Prostate gland (tissue), 2 donors: ENCODE data around the gene GALK1. TPM values are rescaled to one million over a fixed set of nuclear protein-coding genes. Genes with fewer than 3 reads are reported as not detected.
"Not testable (repeated sequence)": the region's sequence is repeated elsewhere in the genome, so short reads cannot be mapped to it uniquely, and the experiment has no call there.

Source experiments
- DNase-seq: peaks from one replicate; pipeline ENCODE4 v3.0.0-alpha.2; 2019; ENCODE audit warnings: low spot score
- H3K27ac ChIP-seq, 2 donors: fragments of 200-600 bp; sonication (generic); 2 replicates each; pipeline ENCODE4 v1.5.1; 2017 to 2019
- H3K27me3 ChIP-seq: fragments of 200-600 bp; sonication (generic); replicated peaks from 2 replicates; pipeline ENCODE4 v1.5.1; 2019; ENCODE audit not compliant: insufficient read depth
- H3K36me3 ChIP-seq, 2 donors: fragments of 200-600 bp; sonication (generic); 1 replicate in 1 of 2; 2 replicates in 1 of 2; pipeline versions ENCODE4 v1.5.1 to v1.8.1; 2017 to 2019
- H3K4me1 ChIP-seq: fragments of 200-600 bp; sonication (generic); replicated peaks from 2 replicates; pipeline ENCODE4 v1.5.1; 2019
- H3K4me3 ChIP-seq, 2 donors: fragments of 200-600 bp; sonication (generic); 2 replicates each; pipeline ENCODE4 v1.5.1; 2017 to 2019
- H3K9me3 ChIP-seq: fragments of 200-600 bp; sonication (generic); 2 replicates; pipeline ENCODE4 v1.5.1; 2017
- POLR2A ChIP-seq: fragments of 450-650 bp; IDR thresholded peaks from one replicate; pipeline ENCODE4 v1.6.1; 2016; ENCODE audit warnings: antibody characterized with exemption, mild to moderate bottlenecking
- POLR2AphosphoS5 ChIP-seq: sonication (generic); formaldehyde crosslinking; IDR thresholded peaks from one replicate; pipeline ENCODE4 v1.6.1; 2017; ENCODE audit warnings: antibody characterized with exemption
- WGBS: methylation state at CpG from one replicate; pipeline ENCODE4 v1.1.5; 2018; 5-methylcytosine and 5-hydroxymethylcytosine counted together
- intact Hi-C: fragments of 100-400 bp; cut with DNase I; formaldehyde crosslinking; loops from one replicate; pipeline ENCODE4 v1.14.2; 2022
- total RNA-seq, 2 donors: library from RNA; depleted of rRNA; stranded (reverse); fragments of >200 nt; gene quantifications; one replicate each; pipeline ENCODE4 v1.1.0, GENCODE V29; 2016
- TF ChIP-seq, protein P1 (sequence below), 4 experiments: fragments of 200-600 bp in 2 of 4; fragments of 450-650 bp in 2 of 4; sonication (generic) in 2 of 4; IDR thresholded peaks; 1 replicate in 3 of 4; 2 replicates in 1 of 4; pipeline ENCODE4 v1.5.1; 2016 to 2019; ENCODE audit warnings: antibody characterized with exemption in 4 of 4, mild to moderate bottlenecking in 2 of 4, moderate library complexity in 2 of 4

Gene GALK1
- total RNA-seq, 2 donors from 2014 or later, result 28.1 to 28.5 TPM

GRCh38 chr17:75811174-75811573, 46.2 kb upstream of the GALK1 start:
- Histone ChIP-seq H3K36me3 (peaks cover 0 to 22% of the 10 kb centered on the region in 2 donors), H3K4me3 (no peak overlapping the region), H3K27ac (no peak overlapping the region), H3K4me1 (no peaks in the 10 kb centered on the region), H3K9me3 (no peaks in the 10 kb centered on the region), H3K27me3 (no peaks in the 10 kb centered on the region)
- 92% methylated on average over 7 of the region's 7 CpGs for WGBS
- intact Hi-C loops, result no loop called here
- DNase-seq, result no peak
- TF ChIP-seq POLR2A (no peak), POLR2AphosphoS5 (no peak)
- TF ChIP-seq, protein P1, sequence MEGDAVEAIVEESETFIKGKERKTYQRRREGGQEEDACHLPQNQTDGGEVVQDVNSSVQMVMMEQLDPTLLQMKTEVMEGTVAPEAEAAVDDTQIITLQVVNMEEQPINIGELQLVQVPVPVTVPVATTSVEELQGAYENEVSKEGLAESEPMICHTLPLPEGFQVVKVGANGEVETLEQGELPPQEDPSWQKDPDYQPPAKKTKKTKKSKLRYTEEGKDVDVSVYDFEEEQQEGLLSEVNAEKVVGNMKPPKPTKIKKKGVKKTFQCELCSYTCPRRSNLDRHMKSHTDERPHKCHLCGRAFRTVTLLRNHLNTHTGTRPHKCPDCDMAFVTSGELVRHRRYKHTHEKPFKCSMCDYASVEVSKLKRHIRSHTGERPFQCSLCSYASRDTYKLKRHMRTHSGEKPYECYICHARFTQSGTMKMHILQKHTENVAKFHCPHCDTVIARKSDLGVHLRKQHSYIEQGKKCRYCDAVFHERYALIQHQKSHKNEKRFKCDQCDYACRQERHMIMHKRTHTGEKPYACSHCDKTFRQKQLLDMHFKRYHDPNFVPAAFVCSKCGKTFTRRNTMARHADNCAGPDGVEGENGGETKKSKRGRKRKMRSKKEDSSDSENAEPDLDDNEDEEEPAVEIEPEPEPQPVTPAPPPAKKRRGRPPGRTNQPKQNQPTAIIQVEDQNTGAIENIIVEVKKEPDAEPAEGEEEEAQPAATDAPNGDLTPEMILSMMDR (IDR thresholded peaks at IDR 0.05), result no peak

GRCh38 chr17:75810756-75811155, 45.8 kb upstream of the GALK1 start:
- DNase-seq, intact Hi-C loops, H3K4me3 ChIP-seq, H3K9me3 ChIP-seq, H3K4me1 ChIP-seq, H3K27ac ChIP-seq, H3K27me3 ChIP-seq: not testable (repeated sequence)
- peaks cover 0 to 22% of the 10 kb centered on the region in 2 donors for H3K36me3 ChIP-seq
- WGBS, result 97% methylated on average over 11 of the region's 11 CpGs

- no peak for DNase-seq
- TF ChIP-seq POLR2A (no peak), POLR2AphosphoS5 (no peak)
- TF ChIP-seq, protein P1 (IDR thresholded peaks at IDR 0.05), result no peak
- Histone ChIP-seq H3K4me3 (no peak overlapping the region), H3K27ac (no peak overlapping the region), H3K27me3 (no peaks in the 10 kb centered on the region), H3K9me3 (no peaks in the 10 kb centered on the region), H3K36me3 (peaks cover 0 to 22% of the 10 kb centered on the region in 2 donors), H3K4me1 (no peaks in the 10 kb centered on the region)
- 92% methylated on average over 5 of the region's 5 CpGs for WGBS
- intact Hi-C loops, result no loop called here
Observed at GRCh38 chr17:75810216-75810615, 45.2 kb upstream of the GALK1 start.

GRCh38 chr17:75809631-75810111, 44.7 kb upstream of the GALK1 start:
- intact Hi-C loops, result no loop called here
- Histone ChIP-seq H3K27ac (peak overlapping the region in 1 of 2 donors; percentile 26), H3K36me3 (peaks cover 0 to 22% of the 10 kb centered on the region in 2 donors)

DNA sequence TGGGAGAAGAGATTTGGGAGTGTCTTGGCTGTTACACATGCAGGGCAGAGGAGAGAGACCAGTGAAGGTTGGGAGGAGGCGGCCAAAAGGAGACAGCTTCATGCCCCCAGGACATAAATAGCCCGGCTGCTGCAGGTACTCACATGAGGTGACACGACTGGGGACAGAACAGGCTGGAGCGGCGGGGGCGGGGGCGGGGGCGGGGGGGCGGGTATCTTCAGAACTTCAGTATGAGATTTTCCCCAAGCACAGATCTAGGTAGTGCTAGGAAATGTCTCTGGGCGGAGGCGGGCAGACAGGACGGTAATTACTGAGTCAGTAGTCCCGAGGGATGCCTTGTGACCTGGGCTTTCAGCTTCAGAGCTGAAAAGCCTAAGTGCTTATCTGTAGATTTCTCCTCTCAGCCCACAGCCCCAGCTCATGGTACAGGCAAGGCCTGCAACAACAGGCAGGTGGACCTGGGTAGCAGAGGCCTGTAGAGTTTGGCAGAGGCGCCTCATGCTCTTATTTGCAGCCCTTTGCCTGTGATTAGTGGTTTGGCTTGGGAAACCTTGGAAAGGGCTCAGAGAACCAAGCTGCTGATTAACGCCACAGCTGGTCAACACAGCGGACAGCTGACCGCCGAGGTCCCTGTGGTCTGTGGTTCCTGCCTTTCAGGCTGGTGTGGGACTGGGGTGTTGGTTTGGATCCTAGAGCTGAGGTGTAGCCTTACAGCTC, 44.1 kb upstream of the GALK1 start:
- intact Hi-C loops, result no loop called here
- Histone ChIP-seq H3K4me3 (no peak overlapping the region), H3K4me1 (no peaks in the 10 kb centered on the region), H3K27me3 (no peaks in the 10 kb centered on the region), H3K9me3 (no peaks in the 10 kb centered on the region), H3K27ac (peak overlapping the region; percentile 26 to 50), H3K36me3 (peaks cover 0 to 22% of the 10 kb centered on the region in 2 donors)
- TF ChIP-seq POLR2A (no peak), POLR2AphosphoS5 (no peak)
- TF ChIP-seq, protein P1 (IDR thresholded peaks at IDR 0.05), result no peak
- WGBS, result 56% methylated on average over 18 of the region's 18 CpGs
- DNase-seq, result peak; percentile 24

More at GRCh38 chr17:75809631-75810111, 44.7 kb upstream of the GALK1 start:
- Histone ChIP-seq H3K27me3 (no peaks in the 10 kb centered on the region), H3K4me1 (no peaks in the 10 kb centered on the region), H3K9me3 (no peaks in the 10 kb centered on the region), H3K4me3 (no peak overlapping the region)
- DNase-seq, result no peak
- TF ChIP-seq POLR2AphosphoS5, result no peak
- no peak for TF ChIP-seq POLR2A
- TF ChIP-seq, protein P1 (IDR thresholded peaks at IDR 0.05), result no peak
- 88% methylated on average over 23 of the region's 24 CpGs for WGBS
